Hepatocyte (in vitro differentiated cells): Measurements from ENCODE around the gene SLC39A1. TPM values are rescaled to one million over a fixed set of nuclear protein-coding genes. Genes with fewer than 3 reads are reported as not detected.
"Not testable (repeated sequence)": the region's sequence is repeated elsewhere in the genome, so short reads cannot be mapped to it uniquely, and the experiment has no call there.

Experiments
- DNase-seq: peaks from one replicate; pipeline ENCODE4 v3.0.0-alpha.2; 2016; ENCODE audit warnings: low spot score
- H2AFZ ChIP-seq: fragments of 200-600 bp; sonication (generic); 2 replicates; pipeline ENCODE4 v1.6.0; 2016; ENCODE audit warnings: antibody characterized with exemption, mild to moderate bottlenecking
- H3K27ac ChIP-seq: fragments of 200-600 bp; sonication (generic); 2 replicates; pipeline ENCODE4 v1.5.1; 2016; ENCODE audit warnings: mild to moderate bottlenecking
- H3K27me3 ChIP-seq: fragments of 200-600 bp; sonication (generic); 2 replicates; pipeline ENCODE4 v1.6.1; 2016
- H3K36me3 ChIP-seq: fragments of 200-600 bp; sonication (generic); replicated peaks from 2 replicates; pipeline ENCODE4 v1.5.1; 2016; ENCODE audit warnings: low read depth; ENCODE audit not compliant: insufficient read depth
- H3K4me1 ChIP-seq: fragments of 200-600 bp; sonication (generic); 2 replicates; pipeline ENCODE4 v1.5.1; 2016; ENCODE audit warnings: mild to moderate bottlenecking, moderate library complexity; ENCODE audit not compliant: insufficient read depth
- H3K4me2 ChIP-seq: fragments of 200-600 bp; sonication (generic); 2 replicates; pipeline ENCODE4 v1.6.0; 2016
- H3K4me3 ChIP-seq: fragments of 200-600 bp; sonication (generic); 2 replicates; pipeline ENCODE4 v1.5.1; 2016; ENCODE audit warnings: mild to moderate bottlenecking
- H3K79me2 ChIP-seq: fragments of 200-600 bp; sonication (generic); 2 replicates; pipeline ENCODE4 v1.6.0; 2017; ENCODE audit warnings: mild to moderate bottlenecking
- H3K9me2 ChIP-seq: fragments of 200-600 bp; sonication (generic); replicated peaks from 2 replicates; pipeline ENCODE4 v1.6.0; 2017; ENCODE audit warnings: mild to moderate bottlenecking; ENCODE audit not compliant: insufficient read depth
- H3K9me3 ChIP-seq: fragments of 200-600 bp; sonication (generic); 2 replicates; pipeline ENCODE4 v1.5.1; 2016; ENCODE audit warnings: low read depth, mild to moderate bottlenecking
- H4K20me1 ChIP-seq: fragments of 200-600 bp; sonication (generic); 2 replicates; pipeline ENCODE4 v1.6.0; 2016; ENCODE audit warnings: mild to moderate bottlenecking; ENCODE audit not compliant: insufficient read depth, poor library complexity, severe bottlenecking
- EZH2 ChIP-seq: fragments of 200-600 bp; sonication (generic); IDR thresholded peaks from 2 replicates; pipeline ENCODE4 v1.6.1; 2016; ENCODE audit warnings: antibody characterized with exemption, mild to moderate bottlenecking, borderline replicate concordance
- EZH2phosphoT487 ChIP-seq: fragments of 200-600 bp; sonication (generic); IDR thresholded peaks from one replicate; pipeline ENCODE4 v1.6.1; 2018; ENCODE audit warnings: antibody characterized with exemption, mild to moderate bottlenecking, low read depth, moderate library complexity; ENCODE audit not compliant: unreplicated experiment, severe bottlenecking
- WGBS: methylation state at CpG from one replicate; pipeline ENCODE4 v1.1.6; 2016; ENCODE audit warnings: low lambda C conversion rate; ENCODE audit errors: missing lambda C conversion rate; 5-methylcytosine and 5-hydroxymethylcytosine counted together
- polyA plus RNA-seq: library from polyadenylated mRNA; unstranded; fragments of >200 nt; fragmentation: Nextera tagmentation; extraction: Ambion mirVana; gene quantifications from 2 replicates; pipeline ENCODE4 v1.2.1, GENCODE V29; 2016
- total RNA-seq: library from RNA; depleted of rRNA; stranded (reverse); fragments of >200 nt; gene quantifications from 2 replicates; pipeline ENCODE4 v1.2.3, GENCODE V29; 2014
- TF ChIP-seq, protein P1 (sequence below): fragments of 200-600 bp; sonication (generic); IDR thresholded peaks from 2 replicates; pipeline ENCODE4 v1.5.1; 2016; ENCODE audit warnings: antibody characterized with exemption, mild to moderate bottlenecking; ENCODE audit not compliant: poor library complexity

SLC39A1 gene
- total and polyA plus RNA-seq, 2 experiments from 2014 or later, result 158 to 163 TPM

DNA sequence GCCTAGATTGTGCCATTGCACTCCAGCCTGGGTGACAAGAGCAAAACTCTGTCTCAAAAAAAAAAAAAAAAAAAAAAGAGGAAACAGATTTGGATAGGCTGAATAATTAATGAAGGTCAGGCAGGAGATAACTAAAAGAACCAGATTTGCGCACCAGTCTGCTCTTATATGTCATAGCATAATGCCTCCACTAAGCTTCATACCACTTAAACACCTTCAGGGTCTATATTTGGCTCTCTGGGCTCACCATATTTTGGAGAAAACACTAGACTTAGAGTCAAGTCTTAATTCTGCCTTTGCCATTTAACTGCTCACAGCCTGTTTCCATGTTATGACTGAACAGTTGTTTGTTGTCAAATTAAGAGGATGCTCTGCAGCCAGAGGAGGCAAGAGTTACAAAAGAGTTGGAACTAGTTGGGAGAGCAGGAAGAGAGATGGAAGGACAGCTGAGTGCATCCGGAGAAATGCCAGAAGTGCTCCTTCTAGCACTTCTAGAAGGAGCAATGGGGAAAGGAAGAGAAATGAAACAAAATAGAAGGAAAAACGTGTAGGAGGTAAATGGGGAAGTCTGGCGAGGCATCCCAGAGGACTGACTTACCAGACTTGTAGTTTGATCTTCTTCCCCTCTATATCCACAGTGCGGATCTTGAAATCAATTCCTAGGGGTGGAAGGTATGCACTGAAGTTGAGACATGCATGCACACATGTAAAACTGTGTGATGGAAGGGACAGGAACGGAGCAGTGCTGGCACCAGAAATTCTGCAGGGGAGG is 21.0 kb upstream of the SLC39A1 start:
- H3K4me1 ChIP-seq, result peaks cover 13% of the 10 kb centered on the region
- no peaks in the 10 kb centered on the region for H4K20me1 ChIP-seq
- H3K36me3 ChIP-seq, result no peaks in the 10 kb centered on the region
- no peaks in the 10 kb centered on the region for H3K9me3 ChIP-seq
- peak overlapping the region; percentile 64 for H3K4me3 ChIP-seq
- H3K9me2 ChIP-seq, result no peaks in the 10 kb centered on the region
- H3K79me2 ChIP-seq, result peaks cover 31% of the 10 kb centered on the region
- 87% methylated on average over 6 of the region's 6 CpGs for WGBS
- no peaks in the 10 kb centered on the region for H3K27me3 ChIP-seq
- DNase-seq, result no peak
- H3K27ac ChIP-seq, result peak overlapping the region; percentile 89
- no peak overlapping the region for H2AFZ ChIP-seq
- peak overlapping the region; percentile 94 for H3K4me2 ChIP-seq
- TF ChIP-seq EZH2phosphoT487, result no peak
- TF ChIP-seq, protein P1, sequence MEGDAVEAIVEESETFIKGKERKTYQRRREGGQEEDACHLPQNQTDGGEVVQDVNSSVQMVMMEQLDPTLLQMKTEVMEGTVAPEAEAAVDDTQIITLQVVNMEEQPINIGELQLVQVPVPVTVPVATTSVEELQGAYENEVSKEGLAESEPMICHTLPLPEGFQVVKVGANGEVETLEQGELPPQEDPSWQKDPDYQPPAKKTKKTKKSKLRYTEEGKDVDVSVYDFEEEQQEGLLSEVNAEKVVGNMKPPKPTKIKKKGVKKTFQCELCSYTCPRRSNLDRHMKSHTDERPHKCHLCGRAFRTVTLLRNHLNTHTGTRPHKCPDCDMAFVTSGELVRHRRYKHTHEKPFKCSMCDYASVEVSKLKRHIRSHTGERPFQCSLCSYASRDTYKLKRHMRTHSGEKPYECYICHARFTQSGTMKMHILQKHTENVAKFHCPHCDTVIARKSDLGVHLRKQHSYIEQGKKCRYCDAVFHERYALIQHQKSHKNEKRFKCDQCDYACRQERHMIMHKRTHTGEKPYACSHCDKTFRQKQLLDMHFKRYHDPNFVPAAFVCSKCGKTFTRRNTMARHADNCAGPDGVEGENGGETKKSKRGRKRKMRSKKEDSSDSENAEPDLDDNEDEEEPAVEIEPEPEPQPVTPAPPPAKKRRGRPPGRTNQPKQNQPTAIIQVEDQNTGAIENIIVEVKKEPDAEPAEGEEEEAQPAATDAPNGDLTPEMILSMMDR, result no peak
- TF ChIP-seq EZH2, result no peak

DNA sequence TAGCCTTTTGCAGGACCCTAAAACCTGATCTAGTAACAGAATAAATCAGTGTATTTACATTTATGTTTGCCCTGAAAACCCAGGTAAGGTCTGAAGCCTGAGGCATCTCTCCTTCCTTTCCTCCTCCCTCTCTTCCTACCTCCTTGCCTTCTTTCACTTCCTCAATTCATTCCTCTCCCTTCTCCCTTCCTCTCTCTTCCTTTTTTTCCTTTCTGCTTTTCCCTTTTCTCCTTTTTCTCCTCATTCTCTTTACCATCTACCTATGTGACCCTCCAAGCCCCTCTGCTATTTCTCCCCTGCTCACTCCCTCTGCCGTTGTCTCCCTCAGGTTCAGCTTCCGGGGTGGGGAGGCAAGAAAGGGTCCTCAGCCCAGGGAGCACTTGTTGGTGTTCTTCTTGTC is 18.4 kb upstream of the SLC39A1 start:
- H3K27ac ChIP-seq, H4K20me1 ChIP-seq, DNase-seq, H3K4me2 ChIP-seq, H3K27me3 ChIP-seq, H3K9me2 ChIP-seq, H3K9me3 ChIP-seq, H2AFZ ChIP-seq, H3K4me3 ChIP-seq, H3K36me3 ChIP-seq: not testable (repeated sequence)
- 97% methylated on average over 2 of the region's 2 CpGs for WGBS
- Histone ChIP-seq H3K79me2 (peaks cover 40% of the 10 kb centered on the region), H3K4me1 (peaks cover 16% of the 10 kb centered on the region)

DNA sequence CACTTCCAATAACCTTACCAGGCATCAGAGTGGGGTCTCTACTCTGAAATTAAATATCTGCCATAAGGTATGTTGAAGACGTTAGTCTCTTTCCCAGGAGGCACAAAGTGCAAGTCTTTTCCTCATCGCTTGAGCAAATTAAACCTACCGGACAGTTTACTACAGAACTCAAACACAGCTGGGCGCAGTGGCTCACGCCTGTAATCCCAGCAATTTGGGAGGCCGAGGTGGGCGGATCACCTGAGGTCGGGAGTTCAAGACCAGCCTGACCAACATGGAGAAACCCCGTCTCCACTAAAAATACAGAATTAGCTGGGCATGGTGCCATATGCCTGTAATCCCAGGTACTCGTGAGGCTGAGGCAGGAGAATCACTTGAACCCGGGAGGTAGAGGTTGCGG is 15.8 kb upstream of the SLC39A1 start:
- H3K4me1 ChIP-seq, result peaks cover 14% of the 10 kb centered on the region
- H4K20me1 ChIP-seq, H3K4me2 ChIP-seq, H3K27me3 ChIP-seq, H3K9me2 ChIP-seq, H3K4me3 ChIP-seq, H3K9me3 ChIP-seq, H3K36me3 ChIP-seq, H2AFZ ChIP-seq, DNase-seq, H3K27ac ChIP-seq: not testable (repeated sequence)
- H3K79me2 ChIP-seq, result peaks cover 36% of the 10 kb centered on the region
- 95% methylated on average over 12 of the region's 12 CpGs for WGBS

DNA sequence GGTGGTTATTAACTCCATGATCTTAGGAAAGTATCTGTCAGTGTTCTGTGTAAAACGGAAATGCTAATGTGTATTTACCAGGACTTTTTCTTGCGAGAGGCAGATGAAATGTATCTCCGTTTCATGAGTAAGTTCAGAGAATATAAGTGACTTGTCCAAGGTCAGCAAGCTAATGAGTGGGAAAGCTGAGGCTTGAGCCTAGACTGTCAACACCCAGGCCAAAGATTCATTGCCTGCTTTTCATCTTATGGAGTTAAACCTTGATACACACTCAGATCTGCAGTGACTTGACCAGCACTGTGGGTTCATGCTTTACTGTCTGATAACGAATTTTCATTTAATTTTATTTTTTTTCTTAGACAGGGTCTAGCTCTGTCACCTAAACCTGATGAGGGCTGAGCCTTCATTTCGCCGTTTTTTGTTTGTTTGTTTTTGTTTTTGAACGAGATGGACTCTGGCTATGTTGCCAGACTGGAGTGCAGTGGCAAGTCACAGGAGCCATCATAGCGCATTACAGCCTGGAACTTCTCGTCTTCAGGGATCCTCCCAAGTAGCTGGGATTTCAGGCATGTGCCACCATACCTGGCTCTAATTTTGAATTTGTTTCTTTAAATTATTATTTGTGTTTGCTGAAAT is 15.1 kb upstream of the SLC39A1 start:
- H3K27ac ChIP-seq, result peak overlapping the region; percentile 93
- 79% methylated on average over 9 of the region's 9 CpGs for WGBS

More for the DNA sequence above, 15.1 kb upstream of the SLC39A1 start:
- H2AFZ ChIP-seq, result peak overlapping the region; percentile 72
- H3K4me2 ChIP-seq, result peak overlapping the region; percentile 99
- no peaks in the 10 kb centered on the region for H3K9me2 ChIP-seq
- peak overlapping the region; percentile 75 for H3K4me3 ChIP-seq
- H4K20me1 ChIP-seq, result peaks cover 3% of the 10 kb centered on the region
- peaks cover 14% of the 10 kb centered on the region for H3K4me1 ChIP-seq
- H3K79me2 ChIP-seq, result peaks cover 31% of the 10 kb centered on the region
- TF ChIP-seq, protein P1, result no peak
- TF ChIP-seq EZH2 (no peak), EZH2phosphoT487 (no peak)
- no peaks in the 10 kb centered on the region for H3K9me3 ChIP-seq
- no peaks in the 10 kb centered on the region for H3K27me3 ChIP-seq
- H3K36me3 ChIP-seq, result no peaks in the 10 kb centered on the region
- DNase-seq, result no peak
